ENCODE data around the gene DIPK1A.

Gene DIPK1A

DNA sequence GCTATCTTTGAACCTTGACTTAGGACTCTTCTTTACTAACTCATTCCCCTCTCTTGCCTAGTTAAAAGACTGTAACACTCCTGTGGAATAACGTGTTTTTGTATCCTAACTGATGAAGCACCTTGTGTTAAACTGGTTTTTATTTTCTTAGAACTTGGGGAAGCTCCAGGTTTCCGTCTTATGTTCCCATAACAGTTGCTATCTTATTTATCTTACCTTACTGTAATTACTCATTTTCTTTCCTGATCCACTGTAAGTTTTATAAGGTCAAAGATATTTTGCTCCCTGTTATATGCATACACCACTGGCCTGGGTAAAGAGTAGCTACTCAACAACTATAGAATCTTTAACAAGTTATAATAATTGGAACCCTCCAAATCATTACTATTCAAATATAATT lies 86.3 kb downstream of the DIPK1A start:
- no peak for DNase-seq

DNA sequence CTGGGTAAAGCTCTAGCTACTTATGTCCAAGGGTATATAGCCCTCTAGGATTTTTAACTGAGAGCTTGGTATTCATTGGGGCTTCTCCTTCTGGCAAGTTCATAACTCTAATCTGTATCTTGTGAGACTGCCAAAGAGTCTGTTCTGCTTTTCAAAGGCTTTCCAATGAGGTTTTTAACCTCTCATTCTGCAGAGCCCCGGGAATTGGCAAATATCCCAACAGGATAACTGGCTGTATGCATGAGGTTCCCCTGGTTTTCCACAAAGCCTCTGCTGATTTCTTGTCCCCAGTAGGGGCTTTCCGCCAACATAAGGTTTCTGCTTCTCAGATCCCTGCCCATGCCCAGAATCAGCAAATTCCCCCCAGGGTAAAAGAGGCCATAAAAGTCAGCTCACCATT lies 88.5 kb downstream of the DIPK1A start:
- DNase-seq: no peak

DNA sequence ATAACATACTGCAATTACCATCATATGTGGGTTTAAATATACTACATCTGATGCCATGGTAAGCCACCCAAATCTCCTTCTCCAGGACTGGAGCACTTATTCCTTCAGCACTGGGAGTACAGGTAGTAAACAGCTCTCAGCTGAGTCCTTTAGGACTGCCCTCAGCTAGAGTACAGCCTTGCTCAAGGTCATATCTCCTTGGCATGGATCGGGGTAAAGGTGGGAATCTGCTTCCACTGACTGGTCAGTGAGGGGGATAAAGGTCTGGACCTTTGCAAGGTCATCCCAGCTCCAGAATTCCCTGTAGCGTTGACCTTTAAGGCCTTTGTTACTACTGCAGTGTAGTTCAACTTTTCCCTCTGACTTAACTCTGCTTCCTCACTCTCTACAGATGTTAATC lies 90.7 kb downstream of the DIPK1A start:
- DNase-seq: no peak

DNA sequence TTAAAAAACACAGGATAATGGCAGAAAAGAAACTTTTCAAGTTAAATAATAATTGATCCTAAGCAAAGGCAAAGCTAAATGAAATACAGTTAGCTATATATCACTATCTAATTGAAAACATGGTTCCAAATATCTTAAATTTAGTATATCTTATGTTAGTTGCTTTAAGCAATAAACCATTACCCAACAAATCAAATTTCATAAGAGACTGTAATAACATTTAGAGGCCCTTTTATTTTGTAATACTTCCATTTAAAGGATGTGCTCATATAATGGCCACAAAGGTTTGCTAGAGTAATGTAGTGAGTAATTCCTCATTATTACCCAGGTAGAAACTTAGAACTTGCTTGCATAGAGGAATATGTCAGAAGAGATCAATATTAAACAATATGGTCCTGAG lies 97.1 kb downstream of the DIPK1A start:
- no peak for DNase-seq

DNA sequence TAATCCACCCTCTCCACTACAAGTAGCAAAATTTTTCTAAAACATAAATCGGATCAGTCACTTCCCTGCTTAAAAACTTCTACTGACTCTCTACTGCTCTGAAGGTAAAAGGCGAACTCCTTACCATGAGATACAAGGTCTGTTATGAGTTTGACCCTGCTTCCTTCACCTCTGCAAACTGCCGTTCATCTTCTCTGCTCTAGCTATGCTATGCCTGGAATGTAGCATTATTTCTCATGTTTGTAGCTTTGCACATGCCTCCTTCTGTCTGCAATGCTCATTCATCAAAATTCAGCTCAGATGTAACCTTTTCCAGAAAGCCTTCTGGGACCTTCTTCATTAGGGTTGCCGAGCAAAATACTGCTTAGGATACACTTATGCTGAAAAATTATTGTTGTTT lies 98.7 kb downstream of the DIPK1A start:
- DNase-seq: no peak

DNA sequence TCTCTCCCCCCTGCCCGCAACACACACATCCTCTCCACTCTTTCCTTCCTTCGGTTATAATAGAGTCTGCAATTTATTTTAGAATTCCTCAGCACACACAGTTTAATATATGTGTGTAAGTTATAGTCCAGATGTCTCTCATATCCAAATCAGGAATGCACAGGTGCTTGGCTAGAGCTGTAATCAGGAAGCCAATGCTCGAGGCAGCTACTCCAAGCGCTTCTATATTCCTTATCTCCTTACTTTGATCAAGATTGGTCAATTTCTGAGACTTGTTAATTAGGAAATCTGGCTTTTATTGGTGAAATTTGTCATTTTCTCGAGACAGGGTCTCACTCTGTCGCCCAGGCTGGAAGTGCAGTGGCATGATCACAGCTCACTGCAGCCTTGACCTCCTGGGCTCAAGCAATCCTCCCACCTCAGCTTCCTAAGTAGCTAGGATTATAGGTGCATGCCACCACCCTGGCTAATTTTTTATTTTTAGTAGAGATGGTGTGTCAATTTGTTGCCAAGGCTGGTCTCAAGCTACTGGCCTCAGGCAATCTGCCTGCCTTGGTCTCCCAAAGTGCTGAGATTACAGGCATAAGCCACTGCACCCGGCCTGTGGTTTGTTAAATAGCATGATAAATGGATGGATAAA lies 101.7 kb downstream of the DIPK1A start:
- DNase-seq: peak in 1 of 2 experiments; percentile 47

DNA sequence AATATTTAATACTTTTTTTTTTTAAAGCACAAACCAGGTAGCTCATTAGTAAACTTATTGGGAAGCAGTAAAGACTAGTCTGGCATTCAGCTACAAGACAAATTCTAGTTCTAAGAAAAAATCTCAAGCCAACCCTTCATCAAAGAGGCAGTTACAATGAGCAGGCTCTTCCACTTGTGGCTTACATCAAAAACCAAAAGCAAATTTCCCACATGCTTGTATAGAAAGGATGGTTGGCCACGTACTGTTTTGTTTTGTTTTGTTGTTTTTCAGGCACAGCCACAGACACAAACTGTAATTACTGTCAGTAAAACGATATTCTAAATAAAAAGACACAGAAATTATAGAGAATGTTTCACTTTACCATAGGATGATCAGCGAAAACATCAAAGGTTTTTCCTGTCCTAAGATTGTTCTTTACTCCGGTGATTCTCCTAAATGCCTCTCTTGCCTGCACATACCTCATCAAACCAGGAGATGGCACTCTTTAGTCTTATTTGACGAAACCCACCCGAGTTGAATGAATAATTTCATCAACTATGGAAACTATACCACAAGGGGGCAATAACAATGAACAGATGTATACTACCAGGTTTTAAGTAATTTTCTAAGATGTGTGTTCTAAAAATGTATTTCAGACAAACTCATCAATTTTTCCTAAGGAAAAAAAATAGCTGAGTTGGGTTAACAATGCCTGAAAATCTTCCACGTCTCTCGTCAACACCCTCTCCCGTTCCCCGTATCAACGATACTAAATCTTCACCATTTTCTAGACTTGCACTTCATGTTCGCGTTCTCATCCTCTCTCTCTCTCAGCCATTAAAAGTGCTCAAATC lies 102.5 kb downstream of the DIPK1A start:
- DNase-seq: peak; percentile 62 to 88

DNA sequence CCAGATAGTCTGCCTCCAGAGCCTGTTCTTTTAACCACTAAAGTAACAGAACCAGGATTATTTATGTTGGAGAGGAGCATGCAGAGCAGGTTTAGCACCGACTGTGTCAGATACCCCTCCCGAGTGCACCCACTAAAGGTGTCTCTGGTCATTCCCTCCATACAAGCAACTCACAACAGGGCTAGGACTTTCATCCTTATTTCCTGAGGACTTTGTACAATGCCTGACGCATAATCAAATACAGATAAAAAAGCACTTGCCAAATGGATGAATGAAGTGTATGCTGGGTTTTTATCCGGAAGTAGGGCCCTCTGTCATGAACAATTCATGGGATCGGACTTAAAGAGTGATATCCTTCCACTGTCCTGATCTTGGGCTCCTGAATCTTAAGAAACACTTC lies 103.4 kb downstream of the DIPK1A start:
- no peak for DNase-seq

DNA sequence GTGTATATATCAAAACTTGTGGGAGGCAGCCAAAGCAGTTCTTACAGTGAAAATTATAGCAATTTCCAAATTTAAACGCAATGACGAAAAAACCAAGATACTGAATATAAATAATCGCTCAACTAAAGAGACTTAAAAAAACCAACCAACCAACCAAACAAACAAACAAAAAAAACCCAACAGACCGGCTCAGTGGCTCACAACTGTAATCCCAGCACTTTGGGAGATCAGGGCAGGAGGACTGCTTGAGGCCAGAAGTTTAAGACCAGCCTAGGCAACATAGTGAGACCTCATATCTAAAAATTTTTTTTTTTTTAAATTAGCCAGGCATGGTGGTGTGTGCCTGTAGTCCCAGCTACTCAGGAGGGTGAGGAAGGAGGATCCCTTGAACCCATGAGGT lies 106.0 kb downstream of the DIPK1A start:
- no peak for DNase-seq

DNA sequence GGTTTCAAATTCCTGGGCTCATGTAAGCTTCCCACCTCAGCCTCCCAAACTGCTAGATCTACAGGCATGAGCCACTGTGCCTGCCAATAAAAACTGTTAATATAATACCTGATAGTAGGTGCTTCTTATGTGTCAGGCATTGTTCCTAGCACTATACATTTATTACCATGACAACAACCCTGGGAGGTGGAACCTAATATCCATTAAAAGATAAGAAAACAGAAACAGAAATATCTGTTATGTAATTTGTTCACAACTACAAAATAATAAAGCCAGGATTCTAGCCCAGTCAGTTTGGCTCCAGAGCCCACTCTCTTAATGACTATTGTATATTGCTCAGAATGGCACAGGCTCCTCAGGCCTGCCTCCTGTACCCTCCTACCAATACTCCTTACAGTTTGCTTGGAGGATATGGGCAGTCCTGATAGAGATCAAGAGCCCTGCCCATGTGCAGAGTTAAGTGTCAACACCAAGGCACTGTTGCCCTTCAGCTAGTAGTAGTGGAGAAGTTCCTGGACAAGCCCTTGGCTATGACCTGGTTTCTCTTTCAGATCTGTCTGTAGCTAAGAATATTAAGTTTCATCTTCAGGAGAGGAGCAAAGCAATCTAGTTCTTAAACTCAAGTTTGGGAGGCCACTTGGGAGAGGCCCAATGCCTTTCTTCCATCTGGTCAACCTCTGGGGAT lies 107.0 kb downstream of the DIPK1A start:
- peak; percentile 93 to 97 for DNase-seq

DNA sequence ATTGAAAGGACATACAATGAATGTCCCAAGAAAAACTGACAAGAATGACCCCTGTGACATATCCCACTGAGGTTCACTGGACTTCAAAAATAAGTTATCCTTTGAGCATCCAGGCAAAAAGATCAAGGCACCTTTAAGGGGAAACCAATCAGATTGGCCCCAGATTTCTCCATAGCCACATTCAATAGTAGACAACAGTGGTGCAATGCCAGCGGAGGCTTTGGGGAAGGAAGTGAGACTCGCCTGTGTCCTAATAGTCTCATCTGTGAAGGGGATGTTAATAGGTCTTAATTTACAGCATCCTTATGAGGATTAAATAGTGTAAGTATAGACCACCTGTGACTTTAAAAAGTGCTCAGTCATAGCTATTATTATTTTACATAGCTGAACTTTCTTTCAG lies 108.0 kb downstream of the DIPK1A start:
- DNase-seq: peak; percentile 72 to 84

DNA sequence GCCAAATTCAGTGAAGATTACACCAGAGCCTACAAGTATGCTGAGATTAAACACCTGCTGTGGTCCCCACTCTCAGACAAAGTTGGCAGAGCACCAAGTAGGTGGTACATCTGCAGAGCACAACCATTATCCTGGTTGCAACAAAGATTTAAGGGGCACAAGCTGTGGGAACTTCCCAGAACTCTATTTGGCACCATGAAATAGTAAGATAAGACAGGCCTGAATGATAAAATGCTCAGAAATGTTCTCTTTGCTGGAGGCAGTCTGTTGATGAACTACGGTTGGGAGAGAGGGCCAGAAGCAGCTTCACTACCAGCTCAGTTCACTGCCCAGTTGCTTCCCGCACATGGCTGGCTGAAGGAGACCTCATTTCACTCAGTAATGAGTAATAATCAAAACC lies 109.5 kb downstream of the DIPK1A start:
- DNase-seq: peak; percentile 56 to 82

DNA sequence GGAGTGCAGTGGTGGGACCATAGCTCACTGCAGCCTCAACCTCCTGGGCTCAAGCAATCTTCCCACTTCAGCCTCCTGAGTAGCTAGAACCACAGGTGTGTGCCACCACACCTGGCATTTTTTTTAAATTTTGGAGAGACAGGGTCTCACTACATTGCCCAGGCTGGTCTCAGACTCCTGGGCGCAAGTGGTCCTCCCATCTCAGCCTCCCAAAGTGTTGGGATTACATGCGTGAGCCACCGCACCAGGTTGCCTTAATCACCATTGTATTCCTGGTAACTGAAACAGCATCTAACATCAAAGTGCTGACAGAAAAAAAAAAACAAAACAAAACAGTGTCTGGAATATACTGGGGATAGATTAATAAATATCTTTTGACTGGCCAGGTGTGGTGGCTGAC lies 111.2 kb downstream of the DIPK1A start:
- DNase-seq: no peak

DNA sequence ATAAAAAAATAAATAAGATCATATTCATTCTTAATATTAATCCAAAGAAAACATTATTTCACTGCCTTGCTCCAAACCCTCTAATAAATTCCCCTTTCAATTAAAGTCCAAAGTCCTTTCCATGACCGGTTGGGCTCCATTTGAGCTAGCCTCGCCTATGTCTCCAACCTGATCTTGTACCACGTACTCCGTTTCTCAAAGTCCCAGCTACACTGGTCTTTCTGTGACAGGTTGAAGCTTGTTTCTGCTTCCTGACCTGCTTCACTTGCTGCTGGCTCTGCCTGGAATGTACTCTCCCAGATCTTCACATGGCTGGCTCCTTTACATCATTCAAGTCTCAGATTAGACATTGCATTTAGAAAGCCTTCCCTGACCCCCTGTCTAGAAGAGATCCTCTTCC lies 113.1 kb downstream of the DIPK1A start:
- DNase-seq: no peak

DNA sequence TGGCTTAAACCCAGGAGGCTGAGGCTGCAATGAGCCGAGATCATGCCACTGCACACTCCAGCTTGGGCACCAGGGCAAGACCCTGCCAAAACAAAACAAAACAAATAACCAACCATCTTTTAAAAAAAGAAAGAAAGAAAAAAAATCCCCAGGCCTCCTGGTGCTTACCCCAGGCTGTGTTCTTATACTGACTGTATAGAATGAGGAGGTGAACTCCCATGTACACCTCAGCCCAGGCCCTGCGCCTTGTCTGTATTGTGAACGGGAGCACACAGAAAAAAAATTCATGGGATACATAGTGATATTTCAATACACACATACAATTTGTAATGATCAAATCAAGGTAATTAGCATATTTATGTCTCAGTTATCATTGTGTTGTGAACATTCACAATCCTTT lies 115.4 kb downstream of the DIPK1A start:
- DNase-seq: no peak

DNA sequence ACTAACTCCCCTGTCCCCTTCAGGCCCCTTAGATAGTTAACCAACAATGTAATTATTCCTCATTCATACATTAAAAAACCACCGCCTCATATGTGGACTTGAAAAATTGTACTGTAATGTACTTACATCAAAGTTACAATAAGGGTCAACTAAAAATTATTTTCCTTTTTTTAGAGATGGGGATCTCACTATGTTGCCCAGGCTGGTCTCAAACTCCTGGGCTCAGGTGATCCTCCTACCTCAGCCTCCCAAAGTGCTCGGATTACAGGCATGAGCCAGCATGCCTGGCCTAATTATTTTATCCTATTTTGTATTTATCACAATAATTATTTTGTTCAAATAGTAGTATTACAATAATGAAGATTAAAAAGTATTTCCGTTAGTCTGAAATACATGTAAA lies 116.8 kb downstream of the DIPK1A start:
- no peak for DNase-seq

DNA sequence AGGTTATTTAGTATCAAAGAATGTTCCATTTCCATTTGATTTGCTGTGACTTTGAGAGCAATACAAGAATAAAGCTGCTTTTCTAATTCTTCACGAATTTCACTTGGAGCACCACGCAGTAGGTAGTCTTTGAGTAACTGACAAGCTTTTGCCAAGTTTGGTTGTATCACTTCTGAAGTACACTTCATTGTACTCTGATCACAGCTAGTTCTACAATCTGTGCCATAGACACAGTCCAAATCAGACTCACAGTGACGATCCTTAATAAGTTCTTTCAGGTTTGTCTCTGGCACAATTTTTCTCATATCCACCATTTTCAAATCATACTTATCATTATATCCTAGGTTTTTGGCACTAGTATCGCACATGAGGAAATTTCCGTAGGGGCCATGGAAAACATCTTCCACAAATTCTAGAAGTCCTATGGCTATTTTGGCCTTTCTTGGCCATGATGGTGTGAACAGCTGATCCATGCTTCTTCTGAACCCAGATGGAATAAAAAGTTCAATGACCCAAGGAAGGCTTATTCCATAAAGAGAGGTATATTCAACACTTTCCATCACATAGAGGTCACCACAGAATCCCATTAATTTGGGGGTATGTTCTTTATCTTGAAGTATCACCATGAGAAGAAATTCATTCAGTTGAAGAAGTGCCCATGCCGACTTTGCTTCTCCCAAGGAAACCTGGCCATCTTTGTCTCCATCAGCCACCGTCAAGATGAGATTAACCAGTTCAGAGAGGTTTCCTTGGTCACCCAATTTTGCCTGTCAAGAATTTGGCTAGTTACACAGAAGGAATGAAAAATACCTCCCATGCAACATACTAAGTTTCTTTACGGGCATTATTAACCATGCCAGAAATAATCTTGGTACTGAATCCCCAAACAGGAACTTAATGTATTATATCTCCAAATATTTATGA lies 117.6 kb downstream of the DIPK1A start:
- no peak for DNase-seq

DNA sequence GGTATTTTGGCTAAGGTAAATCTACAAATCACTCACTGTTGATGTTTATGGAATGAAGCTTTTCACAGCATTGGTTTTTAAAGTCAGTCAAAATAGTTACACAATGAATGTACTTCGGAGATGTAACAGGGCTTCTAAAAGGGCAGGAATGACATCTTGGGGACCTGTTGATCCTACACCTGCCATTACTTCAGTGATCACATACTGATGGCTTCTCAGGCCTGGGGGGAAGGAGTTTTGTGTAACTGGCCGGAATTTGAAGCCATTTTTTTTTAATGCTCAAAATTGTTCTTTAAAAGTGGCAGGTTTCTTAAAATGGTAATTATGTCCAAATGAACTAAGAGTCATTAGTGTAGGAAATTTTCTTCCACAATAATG lies 118.2 kb downstream of the DIPK1A start:
- DNase-seq: peak in 1 of 2 experiments; percentile 8

DNA sequence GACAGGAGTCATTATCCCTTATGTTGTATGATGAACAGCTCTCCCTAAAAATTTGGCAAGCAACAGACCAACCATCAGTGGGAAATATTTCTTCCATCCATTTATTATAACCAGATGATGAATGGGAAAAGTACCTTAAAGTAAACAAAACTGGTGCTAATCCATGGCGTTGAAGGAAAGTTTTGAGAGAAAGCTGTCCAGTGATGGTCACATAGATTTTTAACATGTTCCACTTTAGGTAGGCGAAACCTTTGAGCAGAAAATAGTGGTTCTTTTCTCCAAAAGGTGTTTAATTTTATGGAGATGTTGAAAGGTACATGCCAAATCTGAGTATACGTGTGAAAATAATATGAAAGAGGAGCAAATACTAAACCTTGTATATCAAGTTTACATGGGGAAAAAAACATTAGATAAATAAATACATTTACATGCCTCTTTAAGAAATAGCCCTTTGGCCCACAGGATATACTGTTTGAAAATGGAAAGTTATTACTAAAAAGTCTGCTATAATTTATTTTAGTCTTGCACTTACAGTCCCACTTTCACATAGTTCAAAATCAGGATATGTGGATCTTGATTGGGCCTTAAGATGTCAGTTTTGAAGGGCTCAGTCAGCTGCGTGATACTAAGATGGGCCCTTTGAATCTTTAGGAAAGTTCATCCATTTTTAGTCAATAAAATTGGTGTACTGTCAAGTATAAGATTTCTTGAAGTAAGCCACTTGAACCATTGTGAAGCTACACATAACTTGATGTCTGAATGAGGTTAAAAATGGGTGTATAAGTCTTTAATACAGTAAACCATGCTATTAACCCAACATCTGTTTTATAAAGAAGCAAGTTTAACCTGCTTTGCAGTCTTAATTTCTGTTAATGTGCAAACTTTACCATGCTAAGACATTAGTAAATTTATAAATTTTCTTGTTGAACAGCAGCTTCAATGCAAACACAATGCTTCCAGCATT lies 118.9 kb downstream of the DIPK1A start:
- no peak for DNase-seq

DNA sequence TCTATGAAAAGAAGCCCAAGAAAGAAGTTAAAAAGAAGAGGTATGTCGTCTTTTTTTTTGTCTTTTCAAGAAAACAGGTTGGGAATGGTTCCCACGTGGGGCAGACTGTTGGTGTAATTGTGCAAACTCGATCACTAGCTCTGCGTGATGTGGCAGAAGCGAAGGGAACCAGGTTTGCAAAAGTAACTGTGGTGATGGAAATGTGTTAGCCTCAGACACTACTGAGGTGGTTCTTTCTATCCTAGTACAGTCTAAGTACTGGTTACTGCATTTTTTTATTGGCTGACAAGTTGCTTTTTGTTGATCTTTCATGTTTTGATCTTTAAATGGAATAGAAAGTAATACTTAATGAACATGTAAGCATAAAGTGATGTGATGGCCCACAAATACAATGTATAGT lies 120.7 kb downstream of the DIPK1A start:
- no peak for DNase-seq

DNA sequence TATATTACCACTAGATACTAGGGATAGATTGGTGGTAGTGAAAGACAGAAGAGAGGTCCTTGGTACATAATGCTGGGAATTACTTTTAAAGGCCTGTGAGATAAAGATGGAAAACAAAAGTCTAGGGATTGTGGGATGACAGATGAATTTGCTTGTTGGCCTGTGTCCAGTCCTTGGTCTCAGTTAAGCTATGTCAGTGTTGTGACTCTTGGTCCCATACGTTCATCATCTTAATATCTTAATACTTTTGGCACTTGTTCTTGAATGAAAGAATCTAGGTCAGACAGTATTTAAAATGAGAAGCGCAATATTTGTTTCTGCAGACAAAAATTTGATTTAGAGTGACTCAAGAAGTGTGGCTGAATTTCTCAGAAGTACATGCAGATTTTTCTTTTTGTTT lies 121.8 kb downstream of the DIPK1A start:
- DNase-seq: no peak

DNA sequence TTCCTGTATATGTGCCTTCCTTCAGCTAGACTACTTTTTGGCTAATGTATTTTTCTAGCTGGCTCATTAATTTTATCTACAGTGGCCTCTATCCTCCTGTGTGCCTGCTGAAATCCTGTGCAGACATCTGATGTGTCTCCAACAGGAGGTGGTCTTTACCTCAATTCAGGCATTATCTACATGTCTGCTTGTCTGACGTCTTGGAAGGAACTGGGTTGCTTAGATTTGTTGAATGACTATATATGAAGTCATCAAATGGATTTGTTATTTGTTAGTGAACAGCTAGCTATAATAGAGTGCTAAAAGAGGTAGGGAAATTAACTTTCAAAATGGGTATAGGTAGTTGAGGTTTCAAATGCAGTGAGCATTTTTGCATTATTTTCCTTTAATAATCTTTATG lies 122.7 kb downstream of the DIPK1A start:
- DNase-seq: no peak
